WERI-Rb-1 (cell line): ENCODE results near the gene EMILIN2.

Source experiments
- DNase-seq: peaks from one replicate; pipeline ENCODE4 v3.0.0-alpha.2; 2020
- H3K27ac ChIP-seq: fragments of 250-450 bp; sonication (Bioruptor Pico); 2 replicates; pipeline ENCODE4 v1.5.1; 2020; ENCODE audit warnings: mild to moderate bottlenecking, moderate library complexity
- H3K27me3 ChIP-seq: fragments of 250-450 bp; sonication (Bioruptor Pico); 2 replicates; pipeline ENCODE4 v1.5.1; 2021; ENCODE audit warnings: mild to moderate bottlenecking, low read depth, moderate library complexity; ENCODE audit not compliant: insufficient read depth, severe bottlenecking
- H3K36me3 ChIP-seq: fragments of 250-450 bp; sonication (Bioruptor Pico); 2 replicates; pipeline ENCODE4 v1.5.1; 2020; ENCODE audit warnings: mild to moderate bottlenecking, moderate library complexity
- H3K4me3 ChIP-seq: 2 replicates; pipeline ENCODE4 v1.5.1; 2011; ENCODE audit warnings: low read depth, mild to moderate bottlenecking, control low read depth, low read length
- H3K9me3 ChIP-seq: fragments of 250-450 bp; sonication (Bioruptor Pico); 2 replicates; pipeline ENCODE4 v1.5.1; 2021; ENCODE audit warnings: mild to moderate bottlenecking, moderate library complexity; ENCODE audit not compliant: severe bottlenecking
- CTCF ChIP-seq: IDR thresholded peaks from 2 replicates; pipeline ENCODE4 v1.5.1; 2011; ENCODE audit warnings: low read depth, mild to moderate bottlenecking, control low read depth, inconsistent platforms, low read length

EMILIN2 gene

GRCh38 chr18:2902327-2902726 lies 55.5 kb downstream of the EMILIN2 start:
- no peaks in the 10 kb centered on the region for H3K27me3 ChIP-seq
- DNase-seq = no peak
- H3K4me3 ChIP-seq = no peak overlapping the region
- H3K36me3 ChIP-seq = no peaks in the 10 kb centered on the region
- no peaks in the 10 kb centered on the region for H3K9me3 ChIP-seq
- H3K27ac ChIP-seq = no peak overlapping the region
- no peak for TF ChIP-seq CTCF

- Histone ChIP-seq H3K36me3 (no peaks in the 10 kb centered on the region), H3K9me3 (no peaks in the 10 kb centered on the region), H3K27ac (no peak overlapping the region), H3K27me3 (no peaks in the 10 kb centered on the region), H3K4me3 (no peak overlapping the region)
- DNase-seq = no peak
- no peak for TF ChIP-seq CTCF
These were observed 56.2 kb downstream of the EMILIN2 start for GRCh38 chr18:2903006-2903405.

GRCh38 chr18:2905854-2906703 lies 59.3 kb downstream of the EMILIN2 start:
- no peak for DNase-seq
- Histone ChIP-seq H3K4me3 (no peak overlapping the region), H3K36me3 (no peaks in the 10 kb centered on the region), H3K9me3 (no peaks in the 10 kb centered on the region), H3K27me3 (no peaks in the 10 kb centered on the region), H3K27ac (no peak overlapping the region)
- TF ChIP-seq CTCF = no peak

- H3K9me3 ChIP-seq = no peaks in the 10 kb centered on the region
- no peaks in the 10 kb centered on the region for H3K27me3 ChIP-seq
- H3K4me3 ChIP-seq = peak overlapping the region; percentile 50
- H3K36me3 ChIP-seq = no peaks in the 10 kb centered on the region
- 0 out of 2 replicates have a peak, but pooled peaks have one; percentile 14 for TF ChIP-seq CTCF
- H3K27ac ChIP-seq = no peak overlapping the region
- DNase-seq = no peak
These were observed 60.1 kb downstream of the EMILIN2 start for GRCh38 chr18:2906704-2907549.

GRCh38 chr18:2907550-2908135 lies 60.8 kb downstream of the EMILIN2 start:
- no peaks in the 10 kb centered on the region for H3K36me3 ChIP-seq
- peak overlapping the region; percentile 50; the same call in 1 of the 2 replicates for H3K4me3 ChIP-seq
- no peaks in the 10 kb centered on the region for H3K9me3 ChIP-seq
- no peak overlapping the region for H3K27ac ChIP-seq
- DNase-seq = no peak
- H3K27me3 ChIP-seq = no peaks in the 10 kb centered on the region
- no peak for TF ChIP-seq CTCF
